Trophoblast cell (in vitro differentiated cells and primary cell): ENCODE measurements around the gene FLNC.

Source experiments
- DNase-seq, 2 donors: peaks; one replicate each; pipeline ENCODE4 v3.0.0-alpha.2; 2016
- H2AFZ ChIP-seq: 2 replicates; pipeline ENCODE4 v1.6.1; 2013; ENCODE audit warnings: low read length, moderate library complexity, mild to moderate bottlenecking; ENCODE audit not compliant: insufficient read depth, poor library complexity
- H2AK5ac ChIP-seq: 2 replicates; pipeline ENCODE4 v1.6.1; 2013; ENCODE audit warnings: mild to moderate bottlenecking, low read length
- H2BK120ac ChIP-seq: 2 replicates; pipeline ENCODE4 v1.6.1; 2013; ENCODE audit warnings: low read length, mild to moderate bottlenecking, moderate library complexity; ENCODE audit not compliant: insufficient read depth, poor library complexity
- H2BK12ac ChIP-seq: 2 replicates; pipeline ENCODE4 v1.6.1; 2013; ENCODE audit warnings: mild to moderate bottlenecking, low read length, moderate library complexity
- H2BK5ac ChIP-seq: 2 replicates; pipeline ENCODE4 v1.6.1; 2013; ENCODE audit warnings: low read length, low read depth, moderate library complexity, mild to moderate bottlenecking; ENCODE audit not compliant: poor library complexity
- H3K14ac ChIP-seq: 2 replicates; pipeline ENCODE4 v1.6.1; 2013; ENCODE audit warnings: mild to moderate bottlenecking, low read length
- H3K18ac ChIP-seq: 2 replicates; pipeline ENCODE4 v1.6.1; 2013; ENCODE audit warnings: mild to moderate bottlenecking, low read length
- H3K23ac ChIP-seq: 2 replicates; pipeline ENCODE4 v1.6.1; 2013; ENCODE audit warnings: low read length
- H3K27ac ChIP-seq: 2 replicates; pipeline ENCODE4 v1.5.1; 2013; ENCODE audit warnings: low read depth, mild to moderate bottlenecking, inconsistent platforms, low read length, moderate library complexity
- H3K27me3 ChIP-seq: 2 replicates; pipeline ENCODE4 v1.6.1; 2013; ENCODE audit warnings: inconsistent platforms, mild to moderate bottlenecking, low read length, moderate library complexity; ENCODE audit not compliant: insufficient read depth
- H3K36me3 ChIP-seq, 2 experiments: 1 replicate in 1 of 2; 2 replicates in 1 of 2; pipeline ENCODE4 v1.6.1; 2013; ENCODE audit warnings: low read length in 2 of 2, mild to moderate bottlenecking in 2 of 2, moderate library complexity in 1 of 2; ENCODE audit not compliant: insufficient read depth in 2 of 2, control insufficient read depth in 1 of 2
- H3K4ac ChIP-seq: 2 replicates; pipeline ENCODE4 v1.6.1; 2013; ENCODE audit warnings: low read depth, mild to moderate bottlenecking, low read length, moderate library complexity
- H3K4me1 ChIP-seq, 2 experiments: 1 replicate in 1 of 2; 2 replicates in 1 of 2; pipeline ENCODE4 v1.6.1; 2013; ENCODE audit warnings: low read length in 2 of 2, mild to moderate bottlenecking in 2 of 2, moderate library complexity in 1 of 2; ENCODE audit not compliant: insufficient read depth in 2 of 2, control insufficient read depth in 1 of 2
- H3K4me2 ChIP-seq: 2 replicates; pipeline ENCODE4 v1.6.1; 2013; ENCODE audit warnings: inconsistent platforms, mild to moderate bottlenecking, low read length, moderate library complexity
- H3K4me3 ChIP-seq: 2 replicates; pipeline ENCODE4 v1.5.1; 2013; ENCODE audit warnings: mild to moderate bottlenecking, low read depth, low read length, inconsistent platforms
- H3K79me1 ChIP-seq: one replicate; pipeline ENCODE4 v1.6.1; 2013; ENCODE audit warnings: low read length
- H3K79me2 ChIP-seq: 2 replicates; pipeline ENCODE4 v1.6.1; 2013; ENCODE audit warnings: low read length, mild to moderate bottlenecking; ENCODE audit not compliant: control insufficient read depth, insufficient read depth, poor library complexity
- H3K9ac ChIP-seq: 2 replicates; pipeline ENCODE4 v1.6.1; 2013; ENCODE audit warnings: mild to moderate bottlenecking, low read length
- H3K9me3 ChIP-seq: 2 replicates; pipeline ENCODE4 v1.6.1; 2013; ENCODE audit warnings: low read depth, mild to moderate bottlenecking, control low read depth, inconsistent platforms, low read length; ENCODE audit not compliant: insufficient read depth
- H4K12ac ChIP-seq: 2 replicates; pipeline ENCODE4 v1.6.1; 2013; ENCODE audit warnings: low read depth, mild to moderate bottlenecking, low read length, moderate library complexity
- H4K8ac ChIP-seq: 2 replicates; pipeline ENCODE4 v1.6.1; 2013; ENCODE audit warnings: low read depth, mild to moderate bottlenecking, low read length, moderate library complexity
- H4K91ac ChIP-seq: one replicate; pipeline ENCODE4 v1.6.1; 2013; ENCODE audit warnings: low read depth, mild to moderate bottlenecking, low read length, moderate library complexity
- WGBS: extraction: QIAGEN DNeasy Blood & Tissue Kit; methylation state at CpG from one replicate; pipeline ENCODE4 v1.1.7; 2013; ENCODE audit warnings: missing lambda C conversion rate; ENCODE audit not compliant: insufficient read length, insufficient coverage; ENCODE audit errors: extremely low coverage; 5-methylcytosine and 5-hydroxymethylcytosine counted together

The FLNC gene

GRCh38 chr7:128860158-128861073 lies 30.2 kb downstream of the FLNC start:
- no peak overlapping the region for H2BK120ac ChIP-seq
- no peak overlapping the region for H2AFZ ChIP-seq
- no peak overlapping the region for H4K91ac ChIP-seq
- H3K23ac ChIP-seq: no peak overlapping the region
- no peak overlapping the region for H3K14ac ChIP-seq
- no peak overlapping the region for H3K9ac ChIP-seq
- peak overlapping the region; percentile 21 for H3K4me3 ChIP-seq
- no peak overlapping the region for H3K4ac ChIP-seq
- no peak overlapping the region for H2AK5ac ChIP-seq
- peaks cover 37 to 38% of the 10 kb centered on the region in 2 experiments for H3K36me3 ChIP-seq
- H2BK12ac ChIP-seq: no peak overlapping the region
- no peak overlapping the region for H4K8ac ChIP-seq
- no peak overlapping the region for H3K4me2 ChIP-seq
- no peak for DNase-seq
- no peak overlapping the region for H2BK5ac ChIP-seq
- H3K18ac ChIP-seq: no peak overlapping the region
- H3K4me1 ChIP-seq: peaks cover 2 to 4% of the 10 kb centered on the region in 2 experiments
- WGBS: no CpG with 5 or more reads among the region's 10 CpGs
- H3K79me1 ChIP-seq: peaks cover 8% of the 10 kb centered on the region
- H3K79me2 ChIP-seq: peaks cover 4% of the 10 kb centered on the region
- H4K12ac ChIP-seq: no peak overlapping the region
- no peak overlapping the region for H3K27ac ChIP-seq
- H3K27me3 ChIP-seq: no peaks in the 10 kb centered on the region
- no peaks in the 10 kb centered on the region for H3K9me3 ChIP-seq

GRCh38 chr7:128861957-128862570 lies 31.9 kb downstream of the FLNC start:
- H3K14ac ChIP-seq: no peak overlapping the region
- no peak overlapping the region for H4K12ac ChIP-seq
- H4K8ac ChIP-seq: peak overlapping the region; percentile 12
- H3K4me3 ChIP-seq: no peak overlapping the region
- H3K9ac ChIP-seq: no peak overlapping the region
- no peaks in the 10 kb centered on the region for H3K27me3 ChIP-seq
- DNase-seq: no peak
- H3K9me3 ChIP-seq: no peaks in the 10 kb centered on the region
- no peak overlapping the region for H2BK5ac ChIP-seq
- peaks cover 31 to 33% of the 10 kb centered on the region in 2 experiments for H3K36me3 ChIP-seq
- H3K18ac ChIP-seq: no peak overlapping the region
- peaks cover 4% of the 10 kb centered on the region for H3K79me2 ChIP-seq
- H3K4ac ChIP-seq: no peak overlapping the region
- H3K23ac ChIP-seq: no peak overlapping the region
- peak overlapping the region; percentile 62 for H3K4me2 ChIP-seq
- H2AK5ac ChIP-seq: no peak overlapping the region
- no peak overlapping the region for H2BK120ac ChIP-seq
- no peak overlapping the region for H2AFZ ChIP-seq
- H3K4me1 ChIP-seq: peaks cover 2 to 4% of the 10 kb centered on the region in 2 experiments
- peaks cover 8% of the 10 kb centered on the region for H3K79me1 ChIP-seq
- no CpG with 5 or more reads among the region's 15 CpGs for WGBS
- H3K27ac ChIP-seq: no peak overlapping the region
- H4K91ac ChIP-seq: no peak overlapping the region
- H2BK12ac ChIP-seq: no peak overlapping the region

- H3K18ac ChIP-seq: peak within 1 kb of the TSS; percentile 48
- H3K9me3 ChIP-seq: no peaks in the 10 kb centered on the region
- peak within 1 kb of the TSS; percentile 24 for H2BK5ac ChIP-seq
- H4K12ac ChIP-seq: peak within 1 kb of the TSS; percentile 49
- H3K79me1 ChIP-seq: peaks cover 8% of the 10 kb centered on the region
- no peak within 1 kb of the TSS for H2BK12ac ChIP-seq
- peak within 1 kb of the TSS; percentile 73 for H3K14ac ChIP-seq
- H3K23ac ChIP-seq: no peak within 1 kb of the TSS
- peak; percentile 97 to 99 for DNase-seq
- H2AFZ ChIP-seq: peak within 1 kb of the TSS; percentile 66
- peak within 1 kb of the TSS; percentile 23 for H3K4ac ChIP-seq
- peaks cover 26 to 30% of the 10 kb centered on the region in 2 experiments for H3K36me3 ChIP-seq
- H4K8ac ChIP-seq: peak within 1 kb of the TSS; percentile 56
- peak within 1 kb of the TSS; percentile 15 for H2BK120ac ChIP-seq
- WGBS: no CpG with 5 or more reads among the region's 65 CpGs
- H3K4me1 ChIP-seq: peaks cover 2 to 4% of the 10 kb centered on the region in 2 experiments
- H3K4me2 ChIP-seq: peak within 1 kb of the TSS; percentile 73
- peaks cover 1% of the 10 kb centered on the region for H3K27me3 ChIP-seq
- peaks cover 4% of the 10 kb centered on the region for H3K79me2 ChIP-seq
- peak within 1 kb of the TSS; percentile 6 for H3K27ac ChIP-seq
- H4K91ac ChIP-seq: peak within 1 kb of the TSS; percentile 50
- peak within 1 kb of the TSS; percentile 52 for H2AK5ac ChIP-seq
- peak within 1 kb of the TSS; percentile 77 for H3K9ac ChIP-seq
- H3K4me3 ChIP-seq: peak within 1 kb of the TSS; percentile 86
Observed at GRCh38 chr7:128862571-128863432, 32.6 kb downstream of the FLNC start, which contains the start of gene ATP6V1F. TSS of gene ATP6V1F (plus strand) at chr7:128862856. CDS start at chr7:128862905, 49 bp downstream.
